Thyroid gland (tissue), 4 donors: ENCODE results near the gene TEAD3. TPM values are rescaled to one million over a fixed set of nuclear protein-coding genes. Genes with fewer than 3 reads are reported as not detected.

ENCODE experiments used
- DNase-seq, 2 donors: peaks; one replicate each; pipeline ENCODE4 v3.0.0-alpha.2; 2019
- H3K27ac ChIP-seq, 3 donors: fragments of 200-600 bp; sonication (generic); 1 replicate in 2 of 3; 2 replicates in 1 of 3; pipeline ENCODE4 v1.5.1; 2016 to 2019; ENCODE audit warnings: mild to moderate bottlenecking in 1 of 3, moderate library complexity in 1 of 3
- H3K27me3 ChIP-seq: fragments of 200-600 bp; sonication (generic); one replicate; pipeline ENCODE4 v1.5.1; 2019
- H3K36me3 ChIP-seq, 2 donors: fragments of 200-600 bp; sonication (generic); one replicate each; pipeline ENCODE4 v1.5.1; 2016 to 2019
- H3K4me1 ChIP-seq, 2 donors: fragments of 200-600 bp; sonication (generic); one replicate each; pipeline ENCODE4 v1.5.1; 2017 to 2019
- H3K4me3 ChIP-seq, 3 donors: fragments of 200-600 bp; sonication (generic); replicated peaks in 1 of 3; 1 replicate in 2 of 3; 2 replicates in 1 of 3; pipeline ENCODE4 v1.5.1; 2016; ENCODE audit warnings: mild to moderate bottlenecking in 1 of 3
- H3K9me3 ChIP-seq: fragments of 200-600 bp; sonication (generic); one replicate; pipeline ENCODE4 v1.5.1; 2017
- POLR2A ChIP-seq, 2 donors: fragments of 450-650 bp; IDR thresholded peaks; one replicate each; pipeline ENCODE4 v1.6.1; 2017; ENCODE audit warnings: antibody characterized with exemption in 2 of 2, mild to moderate bottlenecking in 2 of 2, moderate library complexity in 1 of 2
- WGBS, 2 donors: methylation state at CpG; one replicate each; pipeline ENCODE4 v1.1.5; 2017; 5-methylcytosine and 5-hydroxymethylcytosine counted together
- intact Hi-C: fragments of 100-400 bp; cut with DNase I; formaldehyde crosslinking; loops from one replicate; pipeline ENCODE4 v1.15.1; 2023
- total RNA-seq, 4 donors: library from RNA; depleted of rRNA; stranded (reverse); fragments of >200 nt; gene quantifications; one replicate each; pipeline ENCODE4 v1.2.3, GENCODE V29; 2016
- TF ChIP-seq, protein P1 (sequence below), 6 experiments: fragments of 200-600 bp in 3 of 6; fragments of 450-650 bp in 3 of 6; sonication (generic) in 3 of 6; IDR thresholded peaks; one replicate each; pipeline ENCODE4 v1.5.1; 2016 to 2019; ENCODE audit warnings: antibody characterized with exemption in 6 of 6, mild to moderate bottlenecking in 2 of 6, inconsistent platforms in 1 of 6, moderate library complexity in 1 of 6

The TEAD3 gene
- total RNA-seq, 4 donors from 2014 or later, result 9.9 to 17.0 (median 11.2) TPM

DNA sequence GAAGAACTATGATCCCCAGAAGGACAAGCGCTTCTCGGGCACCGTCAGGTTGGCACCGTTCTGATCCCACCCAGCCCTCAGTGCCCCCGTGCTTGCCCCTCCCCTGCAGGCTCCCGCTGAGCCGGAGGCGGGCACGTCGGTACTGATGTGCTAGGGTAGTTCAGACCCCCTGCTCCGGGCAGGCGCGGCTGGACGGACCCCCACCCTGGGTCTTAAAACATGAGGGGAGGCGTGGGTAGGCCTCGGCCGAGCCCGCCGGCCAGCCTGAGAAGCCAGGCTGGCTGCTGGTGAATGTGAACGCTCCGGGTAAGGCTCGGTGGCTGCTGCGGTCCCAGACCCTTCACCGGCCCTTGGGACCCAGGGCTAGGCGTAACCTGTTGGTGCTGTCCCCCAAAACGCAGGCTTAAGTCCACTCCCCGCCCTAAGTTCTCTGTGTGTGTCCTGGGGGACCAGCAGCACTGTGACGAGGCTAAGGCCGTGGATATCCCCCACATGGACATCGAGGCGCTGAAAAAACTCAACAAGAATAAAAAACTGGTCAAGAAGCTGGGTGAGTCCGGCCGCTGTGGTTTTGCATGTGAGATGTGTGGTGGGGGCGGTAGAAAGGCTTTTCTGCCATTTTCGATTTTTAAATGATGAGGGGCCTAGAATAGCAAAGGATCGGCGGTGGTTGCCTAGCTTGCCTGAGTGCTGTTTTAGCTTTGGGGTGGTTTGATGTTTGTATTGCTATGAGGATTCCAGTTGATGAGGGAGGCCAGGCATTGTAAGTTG, 27.7 kb downstream of the TEAD3 start:
- peaks cover 10 to 18% of the 10 kb centered on the region in 2 donors for H3K4me1 ChIP-seq
- H3K27ac ChIP-seq, result peak overlapping the region; percentile 77 to 93 (median 92)
- DNase-seq, result peak in 1 of 2 donors; percentile 11
- WGBS, 2 donors, result 14 to 15% methylated on average over 17 to 31 of the region's 37 CpGs
- intact Hi-C loops, result no loop called here
- peak overlapping the region; percentile 41 to 76 (median 53) for H3K4me3 ChIP-seq
- H3K9me3 ChIP-seq, result no peaks in the 10 kb centered on the region
- H3K27me3 ChIP-seq, result no peaks in the 10 kb centered on the region
- TF ChIP-seq, protein P1, sequence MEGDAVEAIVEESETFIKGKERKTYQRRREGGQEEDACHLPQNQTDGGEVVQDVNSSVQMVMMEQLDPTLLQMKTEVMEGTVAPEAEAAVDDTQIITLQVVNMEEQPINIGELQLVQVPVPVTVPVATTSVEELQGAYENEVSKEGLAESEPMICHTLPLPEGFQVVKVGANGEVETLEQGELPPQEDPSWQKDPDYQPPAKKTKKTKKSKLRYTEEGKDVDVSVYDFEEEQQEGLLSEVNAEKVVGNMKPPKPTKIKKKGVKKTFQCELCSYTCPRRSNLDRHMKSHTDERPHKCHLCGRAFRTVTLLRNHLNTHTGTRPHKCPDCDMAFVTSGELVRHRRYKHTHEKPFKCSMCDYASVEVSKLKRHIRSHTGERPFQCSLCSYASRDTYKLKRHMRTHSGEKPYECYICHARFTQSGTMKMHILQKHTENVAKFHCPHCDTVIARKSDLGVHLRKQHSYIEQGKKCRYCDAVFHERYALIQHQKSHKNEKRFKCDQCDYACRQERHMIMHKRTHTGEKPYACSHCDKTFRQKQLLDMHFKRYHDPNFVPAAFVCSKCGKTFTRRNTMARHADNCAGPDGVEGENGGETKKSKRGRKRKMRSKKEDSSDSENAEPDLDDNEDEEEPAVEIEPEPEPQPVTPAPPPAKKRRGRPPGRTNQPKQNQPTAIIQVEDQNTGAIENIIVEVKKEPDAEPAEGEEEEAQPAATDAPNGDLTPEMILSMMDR (IDR thresholded peaks at IDR 0.05), result no peak
- no peak for TF ChIP-seq POLR2A (IDR thresholded peaks at IDR 0.05)
- H3K36me3 ChIP-seq, result peaks cover 11 to 16% of the 10 kb centered on the region in 2 donors

DNA sequence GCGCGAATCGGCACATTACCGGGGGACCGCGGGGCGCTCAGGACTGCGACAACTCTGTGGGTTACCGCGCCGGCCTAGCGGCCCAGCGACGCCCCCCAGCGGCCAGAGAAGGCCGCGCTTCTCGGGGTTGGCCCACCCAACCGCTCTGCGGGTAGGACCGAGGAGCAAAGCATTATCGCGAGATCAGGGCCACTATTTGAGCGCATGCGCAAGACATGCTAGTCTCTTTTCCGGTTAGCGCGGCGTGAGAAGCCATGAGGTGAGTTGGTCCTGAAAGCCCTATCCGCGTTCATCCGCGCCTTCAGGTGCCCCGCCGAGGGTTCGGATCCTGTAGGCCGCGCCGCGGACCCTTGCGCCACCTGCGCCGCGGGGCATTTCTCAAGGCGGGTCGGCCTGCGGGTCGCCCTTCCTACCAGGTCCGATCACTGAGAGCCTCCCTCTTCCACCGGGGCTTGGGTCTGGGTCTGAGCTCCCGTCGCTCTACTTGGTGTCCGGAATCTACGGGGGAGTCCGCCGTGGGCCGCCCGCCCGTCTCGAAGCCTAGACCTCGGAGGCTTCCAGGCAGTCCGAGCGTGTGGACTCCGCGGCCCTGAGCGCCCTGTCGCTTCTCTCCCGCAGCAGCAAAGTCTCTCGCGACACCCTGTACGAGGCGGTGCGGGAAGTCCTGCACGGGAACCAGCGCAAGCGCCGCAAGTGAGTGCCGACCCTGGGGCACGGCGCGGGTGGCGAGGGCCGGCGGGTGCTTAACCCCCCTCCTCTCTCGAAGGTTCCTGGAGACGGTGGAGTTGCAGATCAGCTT, 28.5 kb downstream of the TEAD3 start, which contains the start of gene RPL10A:
TSS of gene RPL10A (plus strand) at position 221 of the 799 bp plus-strand sequence. CDS start at position 255, 34 bp downstream.
- peak; percentile 96 for DNase-seq
- peaks cover 11 to 16% of the 10 kb centered on the region in 2 donors for H3K36me3 ChIP-seq
- H3K4me3 ChIP-seq, result peak within 1 kb of the TSS; percentile 41 to 76 (median 53)
- peak within 1 kb of the TSS; percentile 77 to 93 (median 92) for H3K27ac ChIP-seq
- intact Hi-C loops, result no loop called here
- H3K4me1 ChIP-seq, result peaks cover 10 to 18% of the 10 kb centered on the region in 2 donors
- H3K9me3 ChIP-seq, result no peaks in the 10 kb centered on the region
- 0% methylated on average over 18 to 45 of the region's 86 CpGs for WGBS, 2 donors
- peak; percentile 67 to 96 for TF ChIP-seq POLR2A (IDR thresholded peaks at IDR 0.05)
- TF ChIP-seq, protein P1 (IDR thresholded peaks at IDR 0.05), result peak; percentile 82 to 99 (median 92)
- no peaks in the 10 kb centered on the region for H3K27me3 ChIP-seq

DNA sequence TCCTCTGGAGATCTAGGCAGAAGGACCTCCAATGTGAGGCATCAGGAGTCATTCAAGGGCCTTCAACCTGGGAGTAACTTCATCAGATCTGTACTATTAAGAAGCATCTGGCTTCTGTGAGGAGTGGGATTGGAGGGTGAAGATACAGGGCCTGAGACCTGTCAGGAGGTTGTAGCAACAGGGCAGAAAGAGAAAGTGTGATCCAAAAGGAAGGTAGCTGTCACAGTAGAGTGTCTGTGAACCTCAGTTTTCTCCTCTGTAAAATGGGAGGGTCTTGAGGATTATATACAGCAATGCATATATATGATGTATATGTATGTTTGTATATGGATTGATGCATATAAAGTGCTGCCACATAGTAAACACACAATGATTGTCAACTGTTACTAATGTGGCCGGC, 31.2 kb downstream of the TEAD3 start:
- peaks cover 1 to 7% of the 10 kb centered on the region in 2 donors for H3K36me3 ChIP-seq
- DNase-seq, result no peak
- H3K4me1 ChIP-seq, result peaks cover 10 to 13% of the 10 kb centered on the region in 2 donors
- no peak overlapping the region for H3K27ac ChIP-seq
- H3K27me3 ChIP-seq, result no peaks in the 10 kb centered on the region
- TF ChIP-seq, protein P1 (IDR thresholded peaks at IDR 0.05), result no peak
- TF ChIP-seq POLR2A (IDR thresholded peaks at IDR 0.05), result no peak
- intact Hi-C loops, result no loop called here
- 95 to 96% methylated on average over 1 of the region's 1 CpG for WGBS, 2 donors
- H3K9me3 ChIP-seq, result no peaks in the 10 kb centered on the region
- H3K4me3 ChIP-seq, result no peak overlapping the region

DNA sequence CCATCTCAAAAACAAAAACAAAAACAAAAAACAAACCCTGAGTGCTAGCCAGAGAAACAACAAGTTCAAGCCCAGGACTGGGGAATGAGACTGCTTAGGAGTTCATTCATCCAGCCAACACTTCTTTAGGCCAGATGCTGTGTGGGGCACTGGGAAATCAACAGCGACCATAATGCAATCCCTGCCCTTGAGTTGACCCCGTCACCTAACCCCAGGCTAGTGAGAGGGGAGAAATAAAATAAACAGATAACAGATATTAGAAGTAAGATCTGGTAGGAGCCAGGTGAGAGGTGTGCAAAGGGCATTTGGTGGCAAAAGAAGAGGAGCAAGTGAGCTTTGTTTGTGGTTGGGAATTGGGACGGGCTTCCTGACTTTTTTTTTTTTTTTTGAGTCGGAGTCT, 33.6 kb downstream of the TEAD3 start:
- TF ChIP-seq, protein P1 (IDR thresholded peaks at IDR 0.05), result no peak
- no peak for TF ChIP-seq POLR2A (IDR thresholded peaks at IDR 0.05)
- H3K4me1 ChIP-seq, result no peaks in the 10 kb centered on the region
- DNase-seq, result no peak
- intact Hi-C loops, result no loop called here
- no peaks in the 10 kb centered on the region for H3K9me3 ChIP-seq
- H3K27ac ChIP-seq, result no peak overlapping the region
- H3K27me3 ChIP-seq, result no peaks in the 10 kb centered on the region
- 96 to 97% methylated on average over 4 of the region's 4 CpGs for WGBS, 2 donors
- no peaks in the 10 kb centered on the region for H3K36me3 ChIP-seq
- H3K4me3 ChIP-seq, result no peak overlapping the region
